ENCODE measurements around the gene CBFB. TPM values are rescaled to one million over a fixed set of nuclear protein-coding genes. Genes with fewer than 3 reads are reported as not detected.

Gene CBFB
- total RNA-seq: 10 to 100 TPM; 58.8 to 59.6 TPM
- polyA plus RNA-seq (2013, experiment 1 of 2): 71.6 TPM
- polyA plus RNA-seq (2013, experiment 2 of 2): 71.7 TPM
- total RNA-seq: 82.5 to 482 (median 158) reads per million in 172 experiments

- POLR2A ChIA-PET: interaction anchor here (0.6 to 4.3 kb wide), 15 partner anchors 9 to 632 kb away, joined by 3 to 34 read pairs (median 5); partner anchors contain the start of genes ACD, B3GNT9, FBXL8 and NAE1
- intact Hi-C loops (cut with DNase I, micrococcal nuclease): loop anchor here in 1 of 2 experiments (2.0 kb wide), 2 partner anchors 132 to 198 kb away; partner anchors contain the start of gene TMEM208
These were observed at the start of gene CBFB for GRCh38 chr16:67028696-67029253. TSS of gene CBFB (plus strand) at chr16:67029149. CDS start at chr16:67029408, 259 bp downstream.

GRCh38 chr16:66983033-66983432 is 45.9 kb upstream of the CBFB start:
- Histone ChIP-seq H3K27ac (ENCODE audit: low read depth in 1 of 2, low read length in 2 of 2) (no peak overlapping the region), H3K9me3 (ENCODE audit: control insufficient read depth in 1 of 2, insufficient read depth in 1 of 2, low read length in 2 of 2) (no peaks in the 10 kb centered on the region), H3K4me3 (ENCODE audit: low read length) (no peak overlapping the region), H3K4me1 (ENCODE audit: insufficient read depth, low read length) (peaks cover 34% of the 10 kb centered on the region), H3K27me3 (ENCODE audit: control insufficient read depth in 1 of 2, insufficient read depth in 2 of 2, low read length in 2 of 2) (no peaks in the 10 kb centered on the region), H3K36me3 (ENCODE audit: insufficient read depth, low read length) (no peaks in the 10 kb centered on the region)
- no peaks in the 10 kb centered on the region for H3K27me3 Mint-ChIP-seq
- H3K36me3 Mint-ChIP-seq (ENCODE audit: low read depth): no peaks in the 10 kb centered on the region
- DNase-seq (no peak), ATAC-seq (ENCODE audit: poor library complexity) (no peak)
- no peak overlapping the region for H3K27ac Mint-ChIP-seq
- ChIA-PET CTCF (interaction anchor here (0.9 kb wide), 1 partner anchor 35 kb away, joined by 3 read pairs; no protein-coding TSS in a partner anchor), POLR2A (no interaction called here)
- no peaks in the 10 kb centered on the region for H3K9me3 Mint-ChIP-seq
- peaks cover 15% of the 10 kb centered on the region for H3K4me1 Mint-ChIP-seq (ENCODE audit: low read depth)
- TF ChIP-seq CTCF (IDR thresholded peaks at IDR 0.05): no peak
- no peak overlapping the region for H3K4me3 Mint-ChIP-seq
- intact Hi-C loops (cut with DNase I, micrococcal nuclease): no loop called here

More at GRCh38 chr16:67028696-67029253, at the start of gene CBFB:
- ATAC-seq (ENCODE audit: poor library complexity): peak; percentile 85
- Histone ChIP-seq H3K4me1 (ENCODE audit: insufficient read depth, low read length) (peaks cover 49% of the 10 kb centered on the region), H3K36me3 (ENCODE audit: insufficient read depth, low read length) (peaks cover 3% of the 10 kb centered on the region), H3K9me3 (ENCODE audit: control insufficient read depth in 1 of 2, insufficient read depth in 1 of 2, low read length in 2 of 2) (no peaks in the 10 kb centered on the region), H3K27me3 (ENCODE audit: control insufficient read depth in 1 of 2, insufficient read depth in 2 of 2, low read length in 2 of 2) (no peaks in the 10 kb centered on the region), H3K27ac (ENCODE audit: low read depth in 1 of 2, low read length in 2 of 2) (peak within 1 kb of the TSS; percentile 81 to 93), H3K4me3 (ENCODE audit: low read length) (peak within 1 kb of the TSS; percentile 64)
- H3K27me3 Mint-ChIP-seq: no peaks in the 10 kb centered on the region
- H3K4me3 Mint-ChIP-seq: peak within 1 kb of the TSS; percentile 92
- TF ChIP-seq CTCF (IDR thresholded peaks at IDR 0.05): peak; percentile 16
- no peaks in the 10 kb centered on the region for H3K9me3 Mint-ChIP-seq
- peak within 1 kb of the TSS; percentile 95 for H3K27ac Mint-ChIP-seq
- CTCF ChIA-PET: interaction anchor here (0.8 to 3.5 kb wide), 5 partner anchors 10 to 156 kb away, joined by 4 to 18 read pairs (median 10); partner anchors contain the start of gene PHAF1
- DNase-seq: peak; percentile 87 to 98 (median 95)
- peaks cover 40% of the 10 kb centered on the region for H3K4me1 Mint-ChIP-seq (ENCODE audit: low read depth)
- H3K36me3 Mint-ChIP-seq (ENCODE audit: low read depth): peaks cover 27% of the 10 kb centered on the region

GRCh38 chr16:66984892-66985311 is 44.0 kb upstream of the CBFB start:
- H3K36me3 ChIP-seq (ENCODE audit: insufficient read depth, low read length): no peaks in the 10 kb centered on the region
- H3K4me3 ChIP-seq (ENCODE audit: low read length): no peak overlapping the region
- no peak for ATAC-seq (ENCODE audit: poor library complexity)
- H3K27ac Mint-ChIP-seq: peak overlapping the region; percentile 57
- ChIA-PET POLR2A (interaction anchor here (1.1 kb wide), 1 partner anchor 174 kb away, joined by 3 read pairs; no protein-coding TSS in a partner anchor), CTCF (no interaction called here)
- no peak for TF ChIP-seq CTCF (IDR thresholded peaks at IDR 0.05)
- no peaks in the 10 kb centered on the region for H3K27me3 Mint-ChIP-seq
- H3K9me3 Mint-ChIP-seq: no peaks in the 10 kb centered on the region
- no peaks in the 10 kb centered on the region for H3K36me3 Mint-ChIP-seq (ENCODE audit: low read depth)
- H3K4me3 Mint-ChIP-seq: no peak overlapping the region
- H3K27ac ChIP-seq (ENCODE audit: low read depth in 1 of 2, low read length in 2 of 2): peak overlapping the region in 1 of 2 donors; percentile 72
- DNase-seq: peak in 3 of 14 experiments; percentile 12 to 53 (median 30)
- no peaks in the 10 kb centered on the region for H3K27me3 ChIP-seq (ENCODE audit: control insufficient read depth in 1 of 2, insufficient read depth in 2 of 2, low read length in 2 of 2)
- no peaks in the 10 kb centered on the region for H3K9me3 ChIP-seq (ENCODE audit: control insufficient read depth in 1 of 2, insufficient read depth in 1 of 2, low read length in 2 of 2)
- peaks cover 15% of the 10 kb centered on the region for H3K4me1 Mint-ChIP-seq (ENCODE audit: low read depth)
- peaks cover 34% of the 10 kb centered on the region for H3K4me1 ChIP-seq (ENCODE audit: insufficient read depth, low read length)
- intact Hi-C loops (cut with DNase I, micrococcal nuclease): no loop called here

Measured in CD4-positive, alpha-beta T cell (primary cell).